Inferior parietal cortex (tissue), 1 donor: ENCODE measurements around the gene PYROXD2.

Experiments
- DNase-seq: peaks from one replicate; pipeline ENCODE4 v3.0.0-alpha.2; 2016; ENCODE audit errors: extremely low spot score

The PYROXD2 gene

DNA sequence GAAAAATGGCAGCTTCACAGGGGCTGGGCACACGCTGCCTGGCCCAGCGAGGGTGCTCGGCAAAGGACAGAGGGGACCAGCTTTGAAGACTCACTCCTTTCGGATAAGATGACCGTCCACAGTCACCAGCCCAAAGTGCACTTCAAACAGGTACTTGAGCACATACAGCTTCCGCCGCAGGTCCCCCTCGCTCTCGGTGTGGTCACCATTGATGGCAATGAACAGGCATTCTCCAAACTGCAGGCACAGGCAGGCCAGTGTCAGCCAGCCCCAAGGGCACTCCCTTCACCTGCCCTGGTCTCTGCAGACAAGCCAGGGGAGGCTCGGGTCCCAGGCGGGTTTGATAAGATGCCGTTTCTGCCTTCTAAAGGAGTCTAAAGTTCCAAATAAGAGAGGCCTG lies 20.2 kb upstream of the PYROXD2 start:
- DNase-seq = no peak

DNA sequence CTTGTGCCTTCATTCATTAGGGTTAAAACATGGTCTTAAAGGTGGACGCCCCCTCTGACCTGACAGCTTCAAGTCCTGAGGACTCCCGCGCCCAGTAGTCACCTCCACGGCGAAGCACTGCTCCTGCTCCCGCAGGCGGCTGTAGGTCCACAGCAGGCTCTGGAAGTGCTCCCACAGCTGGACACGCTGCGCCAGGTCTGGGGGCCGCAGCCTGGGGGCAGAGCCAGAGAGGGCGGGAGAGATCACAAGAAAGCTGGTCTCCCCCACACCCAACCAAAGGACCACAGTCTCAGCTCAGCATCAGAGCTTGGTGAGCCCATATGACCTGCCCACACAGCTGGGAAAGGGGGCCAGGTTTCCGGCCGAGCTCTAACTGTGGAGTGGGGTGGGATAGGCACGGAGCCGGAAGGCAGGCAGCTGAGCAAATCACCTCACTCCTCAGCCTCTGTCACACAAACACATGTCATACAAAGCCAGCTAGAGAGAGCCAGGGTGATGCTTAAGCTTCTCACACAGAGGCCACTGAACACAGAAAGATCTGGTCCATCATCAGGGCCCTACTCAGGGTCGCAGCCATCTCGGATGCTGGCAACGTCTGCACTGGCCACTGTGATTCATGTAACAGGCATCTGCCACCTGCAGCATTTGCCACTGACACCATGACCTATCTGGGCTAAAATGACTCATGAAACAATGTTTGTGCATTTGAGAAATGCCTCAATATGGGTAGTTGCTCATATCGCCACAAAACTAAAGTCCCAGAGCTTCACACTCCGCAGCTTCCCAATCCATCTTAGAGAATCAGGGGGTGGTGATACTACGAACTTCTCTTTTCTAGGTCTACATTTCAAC lies 19.1 kb upstream of the PYROXD2 start:
- DNase-seq = no peak

- no peak for DNase-seq
These were observed 18.4 kb upstream of the PYROXD2 start for GRCh38 chr10:98433371-98433770.

GRCh38 chr10:98432330-98432729 lies 17.3 kb upstream of the PYROXD2 start:
- no peak for DNase-seq

- DNase-seq = no peak
These were observed 16.0 kb upstream of the PYROXD2 start for GRCh38 chr10:98431016-98431415.

GRCh38 chr10:98430427-98430826 lies 15.4 kb upstream of the PYROXD2 start:
- DNase-seq = no peak

DNA sequence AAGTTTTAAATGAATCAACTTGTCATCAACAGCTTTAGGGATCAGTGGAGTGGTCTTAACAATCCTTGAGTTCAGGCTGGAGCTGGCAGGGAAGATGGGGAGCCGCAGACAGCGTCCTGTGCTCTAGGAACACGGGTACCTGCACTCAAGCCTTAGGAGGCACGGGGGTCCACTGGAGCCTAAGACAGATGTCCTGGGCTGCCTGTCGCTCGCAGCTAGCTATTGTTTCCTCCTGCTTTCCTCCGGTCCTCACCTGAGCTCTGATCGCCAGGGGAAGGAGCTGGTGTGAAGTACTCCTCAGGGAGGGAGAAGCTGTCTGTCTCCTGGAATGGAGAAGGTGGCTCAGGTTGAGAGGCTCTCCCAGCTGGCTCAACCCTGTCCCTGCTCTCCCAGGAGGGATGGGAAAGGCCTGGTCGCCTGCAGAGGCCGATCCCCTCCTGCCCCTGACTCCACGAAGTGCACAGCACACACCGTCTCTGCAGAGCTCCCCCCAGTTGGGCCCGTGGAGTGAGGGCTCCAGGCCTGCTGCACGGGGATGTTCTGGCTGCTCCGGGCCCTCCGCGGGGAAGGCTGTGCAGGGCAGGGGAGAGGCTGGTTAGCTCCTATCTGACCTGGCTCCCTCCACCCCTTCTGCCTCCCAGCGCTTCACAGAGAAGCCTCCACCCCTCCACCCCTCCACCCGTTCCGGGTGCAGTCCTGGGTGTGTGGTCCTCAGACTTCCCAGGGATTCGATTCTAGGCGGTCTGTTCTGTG lies 14.5 kb upstream of the PYROXD2 start:
- no peak for DNase-seq

DNA sequence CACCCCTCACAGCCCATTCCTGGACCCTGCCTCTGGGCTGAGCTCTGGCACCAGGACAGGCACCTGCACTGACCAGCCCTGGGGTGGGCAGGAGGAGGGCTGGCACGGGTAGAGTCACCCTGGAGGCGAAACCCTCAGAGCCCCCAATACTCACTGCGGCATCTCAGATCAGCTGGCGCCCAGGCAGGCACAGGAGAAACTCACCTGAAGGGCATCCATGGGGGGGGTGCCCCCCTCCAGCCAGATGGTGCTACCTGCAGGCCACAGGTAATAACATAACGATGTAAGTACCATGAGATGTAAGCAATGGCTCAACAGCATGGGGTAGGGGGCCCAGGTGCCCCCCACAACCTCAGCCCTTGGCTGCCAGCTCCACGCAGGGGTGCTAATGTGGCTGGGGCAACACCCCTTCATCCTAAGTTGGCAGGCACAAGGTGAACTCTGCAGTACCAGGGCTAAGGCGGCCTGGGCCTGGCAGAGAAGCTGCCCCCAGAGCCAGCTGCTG lies 12.1 kb upstream of the PYROXD2 start:
- no peak for DNase-seq

DNA sequence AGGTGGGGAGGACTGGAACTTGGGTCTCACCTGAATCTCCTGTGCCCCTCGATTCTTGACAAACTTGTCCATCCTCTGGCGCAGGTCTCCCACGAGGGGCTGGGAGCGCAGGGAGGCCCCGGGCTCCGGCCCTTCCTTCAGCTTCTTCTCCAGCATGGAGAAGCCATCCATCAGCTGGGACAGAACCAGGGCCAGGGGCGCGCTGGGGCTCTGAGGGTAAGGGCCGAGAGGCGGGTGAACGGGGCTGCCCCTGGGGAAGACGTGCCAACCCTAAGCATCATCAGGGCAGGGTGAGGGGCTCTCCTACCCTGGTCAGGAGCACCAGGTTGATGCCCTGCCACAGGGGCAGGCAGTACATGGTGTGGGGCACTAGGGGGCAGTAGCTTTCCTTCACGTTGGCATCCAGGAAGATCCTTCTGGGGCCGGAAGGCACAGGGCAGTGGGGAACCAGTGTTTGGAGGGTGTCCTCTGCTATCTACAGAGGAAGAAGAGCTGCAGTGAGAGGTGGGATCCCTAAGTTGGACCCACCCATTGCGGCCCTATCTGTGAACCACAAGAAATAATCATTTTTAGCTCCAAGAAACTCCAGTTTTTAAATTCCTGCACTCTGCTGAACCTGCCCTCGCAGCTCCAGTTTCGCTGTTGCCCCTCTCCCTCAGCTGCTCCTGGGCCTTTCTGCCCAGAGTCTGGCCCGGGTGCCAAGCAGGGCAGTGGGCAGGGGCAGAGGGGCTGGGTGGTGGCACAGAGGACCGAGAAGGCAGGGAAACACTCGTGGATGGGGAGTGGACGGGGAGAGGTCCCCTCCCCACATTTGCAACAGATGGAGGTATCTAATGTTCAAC lies 10.8 kb upstream of the PYROXD2 start:
- DNase-seq = no peak

DNA sequence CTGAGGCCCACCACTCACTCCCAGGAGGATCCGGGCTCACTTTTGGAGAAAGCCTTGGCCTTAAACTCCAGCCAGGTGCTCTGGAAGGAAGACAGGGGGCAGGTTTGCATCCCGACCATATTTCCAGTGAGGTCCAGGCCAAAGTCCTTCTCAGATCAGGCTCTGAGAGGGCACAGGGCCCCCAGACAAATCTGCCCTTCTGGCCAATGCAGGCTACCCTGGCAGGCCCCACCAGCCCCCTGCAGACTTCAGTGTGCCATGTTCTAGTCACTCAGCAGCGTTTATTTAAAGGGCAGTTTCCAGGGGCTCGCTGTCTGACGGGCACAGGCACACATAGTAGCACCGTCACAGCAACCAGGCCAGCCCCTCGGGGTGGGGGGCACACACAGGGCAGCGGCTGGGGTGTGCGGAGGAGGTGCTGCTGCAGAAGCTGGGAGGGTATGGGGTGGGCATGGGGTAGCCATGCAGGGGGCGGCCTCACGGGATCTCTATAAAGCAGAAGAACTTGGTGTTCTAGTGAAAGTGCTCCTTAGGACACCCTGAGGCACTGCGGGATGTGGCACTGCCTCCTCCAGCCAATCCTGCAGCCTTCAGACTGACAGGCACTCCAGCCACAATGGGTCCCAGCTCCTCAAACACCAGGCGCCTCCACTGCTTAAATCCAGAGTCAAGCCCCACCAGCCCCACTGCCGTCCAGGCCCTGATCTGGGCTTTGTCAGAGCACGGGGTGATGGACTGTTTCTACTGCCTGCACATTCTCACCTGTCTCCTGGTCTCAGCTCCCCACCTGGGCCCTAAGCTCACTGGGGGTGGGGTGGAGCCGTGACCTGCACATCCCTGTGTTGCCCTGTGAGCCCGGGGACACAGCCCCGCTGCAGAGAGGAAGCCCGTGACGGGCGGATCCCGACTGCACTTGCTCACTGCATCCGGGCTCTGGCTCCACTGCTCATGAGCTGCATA lies 9.6 kb upstream of the PYROXD2 start:
- no peak for DNase-seq

GRCh38 chr10:98423691-98424120 lies 8.7 kb upstream of the PYROXD2 start:
- no peak for DNase-seq

DNA sequence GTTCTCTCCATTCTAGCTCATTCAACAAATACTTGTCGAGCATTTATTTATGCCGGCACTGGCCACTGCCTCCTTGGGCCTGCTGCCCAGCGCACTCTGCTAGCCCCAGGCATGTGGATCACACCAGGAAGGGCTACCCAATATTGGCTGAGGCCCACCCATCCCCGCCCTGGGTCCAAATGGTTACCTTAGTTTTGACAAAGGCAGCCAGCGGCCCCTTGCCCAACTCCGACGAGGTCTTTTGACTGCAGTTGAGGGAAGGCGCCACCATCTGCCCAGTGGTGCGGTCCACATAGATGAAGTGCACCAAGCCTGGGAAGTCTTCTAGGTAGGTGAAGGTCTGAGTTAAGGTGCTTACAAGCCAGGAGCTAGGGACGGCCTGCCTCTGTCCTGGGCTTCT lies 7.2 kb upstream of the PYROXD2 start:
- no peak for DNase-seq

DNA sequence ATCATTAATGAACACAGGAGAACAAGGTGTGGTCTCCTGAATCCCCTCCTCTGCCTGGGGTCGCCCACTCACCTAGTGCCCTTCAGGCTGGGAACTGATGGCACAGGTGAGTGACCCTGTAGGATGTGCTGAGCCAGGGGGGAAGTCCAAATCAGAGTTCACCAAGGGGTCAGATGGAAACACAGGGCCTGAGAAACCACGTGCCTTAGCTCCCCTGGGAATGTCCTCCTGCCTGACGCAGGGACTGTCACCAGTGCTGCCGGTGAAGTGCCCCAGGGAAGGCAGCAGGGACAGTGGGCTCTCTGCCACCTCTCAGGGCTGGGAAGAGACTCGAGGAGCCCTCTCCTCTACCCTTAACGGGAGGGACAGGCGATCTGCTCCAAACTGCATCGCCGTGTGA lies 5.8 kb upstream of the PYROXD2 start:
- DNase-seq = no peak

- DNase-seq = no peak
These were observed 4.7 kb upstream of the PYROXD2 start for GRCh38 chr10:98419469-98420261.

- DNase-seq = no peak
These were observed 3.9 kb upstream of the PYROXD2 start for GRCh38 chr10:98418665-98419468.

DNA sequence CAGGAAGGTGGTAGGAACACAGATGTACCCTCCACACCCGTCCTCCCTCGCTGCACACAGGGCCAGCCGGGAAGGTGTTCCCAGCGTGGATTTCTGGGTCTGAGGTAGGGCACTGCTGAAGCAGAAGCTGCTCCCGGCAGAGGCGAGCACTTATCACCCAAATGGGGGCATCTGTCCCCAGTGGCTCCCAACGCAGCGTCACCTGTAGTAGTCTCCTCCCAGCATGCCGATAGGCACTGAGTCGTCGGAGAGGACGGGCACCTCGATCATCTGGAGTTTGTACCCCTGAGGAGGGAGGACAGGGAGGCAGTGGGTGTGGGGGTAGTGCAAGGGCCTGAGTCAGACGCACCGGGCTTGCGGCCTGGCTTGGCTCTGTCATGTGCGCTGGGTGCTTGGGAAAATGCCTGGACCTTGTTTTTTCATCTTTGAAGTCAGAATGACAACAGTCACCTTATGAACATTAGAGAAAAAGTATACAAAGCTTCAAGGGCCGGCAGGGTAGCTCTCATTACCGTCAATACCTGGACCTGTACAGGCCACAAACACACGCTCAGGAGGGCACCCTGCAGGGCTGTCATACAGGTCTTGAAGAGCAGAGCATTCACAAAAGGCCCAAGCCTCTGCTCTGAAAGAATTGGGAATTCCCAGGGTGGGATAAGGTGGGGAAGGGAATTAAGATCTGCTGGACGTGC lies 3.1 kb upstream of the PYROXD2 start:
- no peak for DNase-seq

DNA sequence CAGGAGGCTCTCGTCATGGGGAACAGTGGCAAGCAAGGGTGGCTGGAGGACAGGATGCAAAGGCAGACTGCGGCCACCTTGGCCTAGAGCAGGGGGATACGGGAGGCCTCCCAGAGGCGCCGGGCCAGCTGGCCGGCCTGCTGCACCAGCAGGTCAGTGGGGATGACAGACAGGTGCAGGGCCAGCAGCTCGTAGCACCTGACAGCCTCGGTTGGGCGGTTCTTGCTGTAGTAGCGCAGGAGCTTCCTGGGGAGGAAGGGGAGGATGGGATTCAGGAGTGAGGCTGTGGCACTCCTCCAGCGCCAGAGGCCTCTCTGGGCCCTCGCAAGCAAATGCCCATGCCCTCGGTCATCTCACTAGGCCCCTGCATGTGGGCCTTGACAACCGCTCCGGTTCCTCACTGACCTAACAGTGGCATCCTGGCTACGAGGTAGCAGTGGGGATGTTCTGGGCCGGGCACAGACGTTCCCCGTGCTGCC lies 2.5 kb upstream of the PYROXD2 start:
- DNase-seq = no peak

GRCh38 chr10:98416606-98417388 lies 1.8 kb upstream of the PYROXD2 start:
- no peak for DNase-seq
